NCI-H146 treated with DMSO at 0.1 percent for 48 hours (cell line): ENCODE measurements around the gene POLK.
"Not testable (repeated sequence)": the region's sequence is repeated elsewhere in the genome, so short reads cannot be mapped to it uniquely, and the experiment has no call there.

Source experiments
- DNase-seq: peaks from one replicate; lab custom pipeline; 2025; ENCODE audit not compliant: unreplicated experiment; lab: John Stamatoyannopoulos, UW

POLK gene

DNA sequence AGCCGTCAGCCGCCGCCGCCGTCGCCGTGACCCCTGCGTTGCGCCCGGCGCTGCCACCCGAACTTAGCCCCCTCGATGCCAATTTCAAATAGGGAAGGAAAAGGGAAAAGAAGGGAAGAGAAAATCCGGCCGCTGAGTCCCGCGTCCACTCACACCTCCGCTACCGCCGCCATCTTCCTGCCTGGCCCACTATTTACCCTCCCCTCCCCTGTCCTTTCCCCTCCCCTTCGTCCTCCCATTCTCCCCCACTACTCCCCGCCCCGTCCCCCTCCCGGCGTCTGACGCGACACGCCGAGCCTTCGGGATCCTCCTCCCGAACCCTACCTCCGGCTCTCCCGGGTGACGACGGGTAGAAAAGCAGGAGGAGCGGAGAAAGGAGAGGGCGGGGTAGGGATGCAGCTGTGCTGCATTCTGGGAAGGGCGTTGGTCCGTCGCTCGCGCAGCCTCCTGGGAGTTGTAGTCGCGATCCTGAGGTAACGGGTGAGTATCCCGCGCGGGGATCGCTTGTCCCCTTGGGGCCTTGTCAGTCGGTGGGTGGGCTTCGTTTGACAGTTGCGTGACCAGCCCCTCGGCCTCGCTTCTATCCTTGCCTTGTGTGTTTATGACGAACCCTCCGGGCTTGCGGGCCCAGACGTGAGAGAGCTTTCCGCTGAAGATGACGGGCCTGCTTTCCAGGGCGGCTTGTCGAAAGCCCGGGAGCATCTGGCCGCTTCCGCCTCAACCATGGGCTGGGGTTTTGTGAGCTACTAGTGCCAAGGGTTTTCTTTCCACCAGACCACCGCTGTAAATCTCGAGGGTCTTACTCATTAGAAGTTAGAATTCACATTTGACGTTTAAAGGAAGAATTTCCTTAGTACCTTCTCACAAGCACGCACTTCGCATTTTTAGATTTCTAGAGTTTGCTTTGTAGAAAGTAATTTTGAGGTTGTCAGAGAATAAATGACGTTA lies at the start of gene POLK, which contains the start of gene CERT1:
Gene POLK, plus strand, starts transcription at position 457 of the 948 bp plus-strand sequence.
Gene CERT1, minus strand, starts transcription at position 195 of the 948 bp plus-strand sequence. CDS start 422 bp downstream, outside the sequence.
- DNase-seq = peak; percentile 93

- no peak for DNase-seq
These were observed 48.0 kb upstream of the POLK start for GRCh38 chr5:75463726-75464125.

DNA sequence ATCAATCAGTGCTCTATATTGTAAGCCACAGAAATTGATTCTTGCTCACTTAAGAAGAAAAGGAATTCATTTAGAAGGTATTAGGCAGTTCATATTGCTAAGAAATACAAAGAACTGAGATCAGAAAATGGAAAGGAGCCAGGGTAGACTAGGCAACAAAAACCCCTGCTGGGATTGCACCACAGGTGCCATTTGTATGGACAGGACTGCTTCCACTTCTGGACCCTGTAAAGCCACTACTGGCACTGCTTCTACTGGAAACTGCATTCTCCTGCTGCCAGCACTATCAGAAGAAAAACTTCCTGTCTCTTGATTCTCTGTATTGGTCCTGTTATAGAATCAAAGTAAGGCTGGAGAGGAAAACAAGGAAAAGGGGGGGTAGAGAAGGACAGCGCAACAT lies 46.2 kb upstream of the POLK start:
- peak; percentile 72 for DNase-seq

GRCh38 chr5:75466006-75466716 lies 45.5 kb upstream of the POLK start:
- no peak for DNase-seq

GRCh38 chr5:75468593-75468992 lies 43.1 kb upstream of the POLK start:
- DNase-seq = no peak

DNA sequence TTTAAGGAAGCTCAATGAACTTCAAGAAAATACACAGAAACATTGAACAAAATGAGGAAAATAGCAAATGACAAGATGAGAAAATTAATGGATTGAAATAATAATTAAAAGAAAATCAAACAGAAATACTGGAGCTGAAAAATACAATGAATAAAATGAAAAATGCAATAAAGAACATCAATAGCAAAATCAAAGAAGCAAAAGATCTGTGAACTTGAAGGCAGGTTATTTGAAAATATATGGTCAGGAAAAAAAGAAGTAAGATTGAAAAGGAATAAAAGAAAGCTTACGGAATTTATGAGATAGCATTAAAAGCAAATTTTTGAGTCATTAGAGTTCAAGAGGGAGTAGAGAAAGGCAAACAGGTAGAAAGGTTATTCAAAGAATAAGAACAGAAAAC lies 42.7 kb upstream of the POLK start:
- no peak for DNase-seq

- DNase-seq = no peak
These were observed 40.5 kb upstream of the POLK start for GRCh38 chr5:75471193-75471592.

GRCh38 chr5:75472973-75473372 lies 38.7 kb upstream of the POLK start:
- DNase-seq = no peak

- DNase-seq = no peak
These were observed 38.2 kb upstream of the POLK start for GRCh38 chr5:75473463-75473862.

DNA sequence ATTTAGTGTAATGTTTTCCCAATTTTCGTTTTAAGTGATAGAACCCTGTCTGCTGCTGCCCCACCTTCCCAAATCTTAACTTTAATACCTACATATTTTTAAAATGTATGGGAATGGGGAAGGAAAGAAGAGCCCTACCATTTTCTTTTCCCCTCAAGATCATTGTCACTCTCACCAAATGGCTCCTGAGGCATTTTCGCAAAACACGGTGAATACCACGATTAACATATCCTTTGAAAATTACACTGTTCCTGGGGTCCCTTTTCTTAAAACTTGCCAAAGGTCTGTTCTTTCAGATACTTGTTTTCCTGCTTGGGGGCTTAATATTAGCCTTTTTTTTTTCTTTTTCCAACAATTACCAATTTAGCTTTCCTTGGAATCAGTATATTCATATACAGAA lies 36.3 kb upstream of the POLK start:
- DNase-seq = no peak

DNA sequence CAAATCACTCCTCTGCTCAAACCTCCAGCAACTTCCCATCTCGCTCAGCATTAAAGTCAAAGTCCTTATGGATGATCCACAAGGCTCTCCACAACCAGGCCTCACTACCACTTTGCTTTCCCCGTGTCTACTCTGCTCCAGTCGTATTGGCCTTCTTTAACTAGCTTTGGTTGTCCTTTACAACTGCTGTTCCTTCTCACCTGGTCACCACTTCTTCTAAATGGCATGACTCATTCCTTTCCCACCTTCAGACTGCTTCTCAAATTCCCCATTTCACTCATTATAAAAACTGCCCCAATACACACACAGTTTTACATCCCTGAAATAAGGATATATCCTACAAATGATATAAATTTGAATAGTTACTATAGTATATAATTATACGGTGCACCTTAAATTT lies 30.7 kb upstream of the POLK start:
- DNase-seq = no peak

DNA sequence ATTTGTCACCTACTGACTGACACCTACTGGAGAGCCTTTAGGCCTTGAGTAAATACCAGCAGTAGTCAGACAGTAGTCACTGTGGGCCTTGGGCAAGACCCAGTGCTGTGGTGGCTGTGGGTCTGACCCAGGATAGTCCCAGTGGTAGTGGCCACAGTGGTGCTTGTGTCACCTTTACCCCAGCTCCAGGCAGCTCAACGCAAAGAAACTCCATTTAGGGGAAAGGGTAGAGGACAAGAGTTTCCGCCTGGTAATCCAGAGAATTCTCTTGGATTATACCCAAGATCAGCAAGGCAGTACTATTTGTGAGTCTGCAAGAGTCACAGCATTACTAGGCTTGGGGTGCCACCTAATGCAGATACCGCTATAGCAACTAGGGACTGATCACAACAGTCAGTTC lies 29.2 kb upstream of the POLK start:
- no peak for DNase-seq

DNA sequence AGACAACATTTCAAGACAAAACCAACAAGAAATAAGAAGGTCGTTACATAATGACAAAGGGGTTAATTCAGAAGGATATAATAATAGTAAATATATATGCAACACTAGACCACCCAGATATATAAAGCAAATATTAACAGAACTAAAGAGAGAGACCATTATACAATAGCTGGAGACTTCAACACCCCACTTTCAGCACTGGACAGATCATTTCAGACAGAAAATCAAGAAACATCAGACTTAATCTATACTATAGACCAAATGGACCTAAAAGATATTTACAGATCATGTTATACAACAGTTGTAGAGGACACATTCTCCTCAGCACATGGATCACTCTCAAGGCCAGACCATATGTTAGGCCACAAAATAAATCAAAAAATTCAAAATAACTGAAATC lies 27.1 kb upstream of the POLK start:
- no peak for DNase-seq

GRCh38 chr5:75489847-75490246 lies 21.8 kb upstream of the POLK start:
- DNase-seq = not testable (repeated sequence)

DNA sequence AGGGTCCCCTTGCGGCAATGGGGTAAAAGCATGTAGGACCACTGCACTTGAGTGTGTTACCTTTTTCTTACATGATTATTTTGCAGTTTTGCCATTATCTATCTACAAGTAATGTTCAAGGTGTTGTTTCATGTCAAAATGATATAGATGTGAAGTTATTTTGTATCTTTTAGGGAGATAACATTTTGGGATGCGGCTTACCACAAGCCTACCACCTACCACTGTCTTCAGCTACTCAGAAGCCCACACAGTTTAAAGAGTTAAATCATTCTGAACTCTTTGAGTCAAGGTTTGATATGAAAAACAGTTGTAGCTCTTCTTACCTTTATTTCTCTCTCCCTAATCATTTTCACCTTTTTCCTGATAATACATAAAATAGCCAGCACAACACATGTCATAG lies 20.1 kb upstream of the POLK start:
- DNase-seq = no peak

DNA sequence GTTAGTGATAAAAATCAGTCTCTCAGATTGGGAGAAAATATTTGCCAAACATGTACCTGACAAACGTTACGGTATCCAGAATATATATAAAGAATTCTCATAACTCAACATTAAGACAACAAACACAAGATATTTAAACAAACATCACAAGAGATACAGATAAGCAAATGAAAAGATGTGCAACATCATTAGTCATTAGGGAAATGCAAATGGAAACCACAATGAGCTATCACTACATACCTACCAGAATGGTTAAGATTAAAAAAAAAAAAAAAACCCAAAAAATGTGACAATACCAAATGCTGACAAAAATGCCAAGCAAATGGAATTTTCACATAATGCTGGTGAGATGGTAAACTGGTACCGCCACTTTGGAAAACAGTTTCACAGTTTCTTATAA lies 15.7 kb upstream of the POLK start:
- DNase-seq = no peak

- DNase-seq = no peak
These were observed 13.4 kb upstream of the POLK start for GRCh38 chr5:75498208-75498777.

DNA sequence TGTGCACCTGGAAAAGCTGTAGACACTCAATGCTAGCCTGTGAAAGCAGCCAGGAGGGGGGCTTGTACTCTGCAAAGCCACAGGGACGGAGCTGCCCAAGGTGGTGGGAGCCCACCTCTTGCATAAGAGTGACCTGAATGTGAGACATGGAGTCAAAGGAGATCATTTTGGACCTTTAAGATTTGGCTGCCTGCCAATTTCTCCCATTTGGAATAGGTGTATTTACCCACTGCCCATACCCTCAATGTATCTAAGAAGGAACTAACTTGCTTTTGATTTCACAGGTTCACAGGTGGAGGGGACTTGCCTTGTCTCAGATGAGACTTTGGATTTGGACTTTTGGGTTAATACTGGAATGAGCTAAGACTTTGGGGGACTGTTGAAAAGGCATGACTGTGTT lies 12.8 kb upstream of the POLK start:
- not testable (repeated sequence) for DNase-seq

GRCh38 chr5:75505112-75505511 lies 6.6 kb upstream of the POLK start:
- DNase-seq = not testable (repeated sequence)

DNA sequence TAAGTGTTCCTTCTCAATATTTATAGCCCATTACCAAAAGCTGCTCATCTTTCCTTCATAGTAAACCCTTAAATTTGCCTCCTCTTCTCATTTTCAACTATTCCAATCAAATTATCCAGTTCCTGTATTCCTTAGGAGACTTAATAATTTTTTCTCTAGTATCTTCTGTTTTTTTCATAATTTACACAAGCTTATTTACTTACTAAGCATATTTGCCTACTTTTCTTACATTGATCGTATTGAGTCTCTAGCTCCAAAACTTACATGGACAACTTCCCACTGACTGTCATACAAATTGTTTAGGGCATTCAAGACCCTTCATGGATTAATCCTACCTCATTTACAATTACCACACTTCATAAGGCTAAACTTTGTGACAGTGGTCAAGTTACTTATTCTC lies 3.9 kb upstream of the POLK start:
- DNase-seq = no peak

DNA sequence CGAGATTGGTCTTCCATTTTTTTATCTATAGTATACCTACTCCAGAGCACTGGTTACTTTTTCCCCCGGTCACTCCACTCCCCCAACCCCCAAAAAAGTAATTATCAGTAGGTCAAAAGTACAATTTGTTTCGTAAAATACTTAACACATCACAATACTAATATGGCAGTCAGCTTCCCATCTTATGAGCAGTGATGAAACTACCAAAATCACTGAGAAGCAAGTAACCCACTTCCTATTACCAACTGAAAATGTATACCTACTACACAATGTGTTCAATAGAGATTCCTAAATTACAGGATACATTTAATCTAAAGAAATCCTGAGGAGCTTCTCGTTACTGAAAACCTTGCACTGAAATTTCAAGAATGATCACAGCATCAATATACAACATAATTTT lies 2.1 kb upstream of the POLK start:
- DNase-seq = no peak

DNA sequence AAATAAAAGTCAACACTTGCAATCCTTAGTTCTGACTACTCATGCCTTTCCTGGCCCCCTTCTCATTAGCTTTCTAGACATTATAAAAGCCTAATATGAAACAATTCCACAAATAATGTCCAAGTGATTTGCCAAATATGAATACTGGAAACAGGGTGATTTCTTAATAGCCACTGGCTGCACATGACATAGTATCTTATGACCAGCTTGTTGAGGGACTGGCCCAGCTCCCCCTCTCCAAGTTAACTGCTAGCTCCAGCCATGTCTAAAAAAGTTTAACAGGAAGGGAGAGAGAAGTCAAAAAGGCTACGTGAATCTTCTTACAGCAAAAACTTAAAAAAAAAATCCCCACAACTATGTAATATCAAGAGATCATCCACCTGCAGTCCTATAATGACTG lies 1.7 kb upstream of the POLK start:
- no peak for DNase-seq
